Measurements from ENCODE around the gene HDAC11.
"Not testable (repeated sequence)": the region's sequence is repeated elsewhere in the genome, so short reads cannot be mapped to it uniquely, and the experiment has no call there.

The HDAC11 gene

GRCh38 chr3:13475871-13476590 lies 4.1 kb upstream of the HDAC11 start:
- peak in 1 of 2 experiments; percentile 96 for DNase-seq (ENCODE audit: low read depth in 1 of 2, low spot score in 1 of 2)
- in situ Hi-C loops (cut with HindIII; ENCODE audit: low pct_unique_long_range_greater_than_20kb, low sequenced_read_pairs): no loop called here
- TF ChIP-seq JUND (IDR thresholded peaks at IDR 0.05; ENCODE audit: low read depth): no peak

DNA sequence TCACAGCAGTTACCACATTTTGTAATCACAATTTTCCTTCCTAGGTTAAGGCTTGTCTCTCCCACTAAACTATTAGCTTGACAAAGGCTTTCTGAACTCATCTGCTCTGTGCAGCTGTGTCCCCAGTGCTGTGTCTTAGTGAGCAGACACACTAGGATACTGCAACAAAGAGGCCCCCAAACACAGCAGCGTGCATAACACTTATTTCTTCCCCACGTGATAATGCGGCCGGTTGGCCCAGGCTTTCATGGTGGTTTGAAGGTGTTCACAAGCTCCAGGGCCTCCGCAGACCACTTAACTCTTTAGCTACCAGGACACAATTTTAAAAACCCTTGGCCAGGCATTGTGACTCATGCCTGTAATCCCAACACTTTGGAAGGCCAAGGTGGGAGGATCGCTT lies 2.2 kb upstream of the HDAC11 start:
- TF ChIP-seq JUND (IDR thresholded peaks at IDR 0.05; ENCODE audit: low read depth): no peak
- peak in 1 of 2 experiments; percentile 52 for DNase-seq (ENCODE audit: low read depth in 1 of 2, low spot score in 1 of 2)
- in situ Hi-C loops (cut with HindIII; ENCODE audit: low pct_unique_long_range_greater_than_20kb, low sequenced_read_pairs): no loop called here

- TF ChIP-seq JUND (IDR thresholded peaks at IDR 0.05; ENCODE audit: low read depth): no peak
- DNase-seq (ENCODE audit: low read depth in 1 of 2, low spot score in 1 of 2): peak in 1 of 2 experiments; percentile 56
- in situ Hi-C loops (cut with HindIII; ENCODE audit: low pct_unique_long_range_greater_than_20kb, low sequenced_read_pairs): no loop called here
Observed at GRCh38 chr3:13479332-13479581, 849 bp upstream of the HDAC11 start.

- no peak for DNase-seq (ENCODE audit: low read depth in 1 of 2, low spot score in 1 of 2)
- in situ Hi-C loops (cut with HindIII; ENCODE audit: low pct_unique_long_range_greater_than_20kb, low sequenced_read_pairs): no loop called here
- no peak for TF ChIP-seq JUND (IDR thresholded peaks at IDR 0.05; ENCODE audit: low read depth)
Observed at GRCh38 chr3:13480340-13481318, 523 bp downstream of the HDAC11 start.

- in situ Hi-C loops (cut with HindIII; ENCODE audit: low pct_unique_long_range_greater_than_20kb, low sequenced_read_pairs): no loop called here
- no peak for DNase-seq (ENCODE audit: low read depth in 1 of 2, low spot score in 1 of 2)
- TF ChIP-seq JUND (IDR thresholded peaks at IDR 0.05; ENCODE audit: low read depth): no peak
Observed at GRCh38 chr3:13482106-13482690, 2.1 kb downstream of the HDAC11 start.

DNA sequence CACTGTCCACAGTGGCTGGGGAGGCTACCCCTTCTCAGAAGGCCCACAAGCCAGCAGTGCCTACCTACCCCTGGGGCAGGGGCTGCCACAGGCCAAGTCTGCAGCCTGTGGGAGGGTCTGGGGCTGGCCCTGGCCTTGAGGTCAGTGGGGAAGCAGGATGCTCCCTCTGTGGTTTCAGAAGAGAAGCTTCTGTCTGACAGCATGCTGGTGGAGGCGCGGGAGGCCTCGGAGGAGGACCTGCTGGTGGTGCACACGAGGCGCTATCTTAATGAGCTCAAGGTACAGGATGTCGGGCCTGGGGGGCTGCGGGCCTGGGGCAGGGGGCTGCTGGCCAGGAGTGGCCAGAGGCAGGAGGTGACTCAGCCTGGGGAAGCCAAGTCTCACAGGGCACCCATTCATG lies 3.2 kb downstream of the HDAC11 start:
- DNase-seq (ENCODE audit: low read depth in 1 of 2, low spot score in 1 of 2): no peak
- in situ Hi-C loops (cut with HindIII; ENCODE audit: low pct_unique_long_range_greater_than_20kb, low sequenced_read_pairs): no loop called here
- no peak for TF ChIP-seq JUND (IDR thresholded peaks at IDR 0.05; ENCODE audit: low read depth)

- in situ Hi-C loops (cut with HindIII; ENCODE audit: low pct_unique_long_range_greater_than_20kb, low sequenced_read_pairs): no loop called here
- TF ChIP-seq JUND (IDR thresholded peaks at IDR 0.05; ENCODE audit: low read depth): no peak
- DNase-seq (ENCODE audit: low read depth in 1 of 2, low spot score in 1 of 2): no peak
Observed at GRCh38 chr3:13483988-13484695, 4.0 kb downstream of the HDAC11 start.

DNA sequence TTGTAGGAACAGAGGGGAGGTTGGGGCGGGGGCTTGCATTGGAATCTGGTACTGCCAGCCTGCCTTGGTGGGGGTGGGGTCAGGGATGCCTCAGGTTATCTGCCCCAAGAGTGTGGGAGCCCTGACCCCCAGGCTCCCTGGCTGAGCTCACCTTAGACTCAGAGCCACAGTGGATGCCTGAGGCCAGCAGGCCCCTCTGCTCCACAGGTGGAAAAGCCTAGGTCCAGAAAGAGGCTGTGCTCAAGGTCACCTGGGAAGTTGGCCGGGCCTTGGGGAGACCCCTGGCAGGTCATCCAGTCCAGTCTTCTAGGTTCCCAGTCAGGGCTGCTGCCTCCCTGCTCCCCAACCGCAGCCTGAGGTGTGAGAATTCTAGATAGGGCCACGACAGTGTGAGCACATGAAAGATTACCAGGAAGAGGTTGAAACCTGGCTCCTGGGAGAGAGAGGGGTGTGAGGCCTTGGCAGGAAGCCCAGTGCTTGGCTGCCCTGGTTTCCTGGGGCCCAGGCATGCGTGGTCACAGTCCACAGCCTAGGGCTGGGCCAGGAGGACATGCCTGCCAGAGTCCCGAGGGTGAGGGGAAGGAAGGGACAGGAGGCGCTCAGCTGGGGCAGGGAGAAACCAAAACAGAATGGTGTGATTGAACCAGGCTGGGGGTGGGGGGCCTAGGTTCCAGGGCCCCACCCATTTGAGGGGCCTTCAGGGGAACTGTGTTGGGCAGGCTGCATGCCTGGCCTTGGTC lies 4.9 kb downstream of the HDAC11 start:
- in situ Hi-C loops (cut with HindIII; ENCODE audit: low pct_unique_long_range_greater_than_20kb, low sequenced_read_pairs): no loop called here
- DNase-seq (ENCODE audit: low read depth in 1 of 2, low spot score in 1 of 2): peak in 1 of 2 experiments; percentile 58
- TF ChIP-seq JUND (IDR thresholded peaks at IDR 0.05; ENCODE audit: low read depth): no peak

GRCh38 chr3:13485630-13486562 lies 5.8 kb downstream of the HDAC11 start:
- in situ Hi-C loops (cut with HindIII; ENCODE audit: low pct_unique_long_range_greater_than_20kb, low sequenced_read_pairs); DNase-seq (ENCODE audit: low read depth in 1 of 2, low spot score in 1 of 2): not testable (repeated sequence)

DNA sequence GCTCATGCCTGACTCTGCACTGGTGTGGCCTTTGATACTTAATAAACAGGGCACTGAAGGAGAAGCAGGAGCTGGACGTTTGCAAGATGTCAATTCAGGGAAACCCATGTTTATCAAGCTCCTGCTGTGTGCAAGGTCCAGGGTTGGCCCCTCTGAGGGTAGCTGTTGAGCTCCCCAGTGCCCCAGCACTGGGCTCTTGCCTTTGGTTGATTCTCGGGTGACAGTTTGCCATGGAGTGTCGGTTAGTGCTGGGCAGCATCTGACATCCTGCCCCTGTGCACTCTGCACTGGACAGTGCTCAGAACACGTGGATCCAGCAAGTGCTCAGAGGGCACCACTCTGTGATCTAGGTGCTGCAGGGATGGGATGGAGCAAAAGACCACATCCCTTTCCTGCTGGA lies 7.3 kb downstream of the HDAC11 start:
- in situ Hi-C loops (cut with HindIII; ENCODE audit: low pct_unique_long_range_greater_than_20kb, low sequenced_read_pairs): no loop called here
- no peak for DNase-seq (ENCODE audit: low read depth in 1 of 2, low spot score in 1 of 2)
- TF ChIP-seq JUND (IDR thresholded peaks at IDR 0.05; ENCODE audit: low read depth): no peak

All from T47D (cell line).